Gastroesophageal sphincter (tissue), 3 donors: ENCODE measurements around the gene BPIFB6.

Experiments used
- CTCF ChIP-seq, 4 experiments: fragments of 200-600 bp in 2 of 4; fragments of 450-650 bp in 2 of 4; sonication (generic) in 1 of 4; IDR thresholded peaks; one replicate each; pipeline ENCODE4 v1.5.1; 2017 to 2019; ENCODE audit warnings: antibody characterized with exemption in 4 of 4, mild to moderate bottlenecking in 2 of 4, moderate library complexity in 2 of 4
- POLR2A ChIP-seq, 2 donors: fragments of 450-650 bp; IDR thresholded peaks; one replicate each; pipeline ENCODE4 v1.6.1; 2017; ENCODE audit warnings: antibody characterized with exemption in 2 of 2, mild to moderate bottlenecking in 2 of 2, moderate library complexity in 1 of 2

GRCh38 chr20:33084722-33085121, 53.3 kb downstream of the BPIFB6 start:
- no peak for TF ChIP-seq POLR2A (IDR thresholded peaks at IDR 0.05)
- TF ChIP-seq CTCF (IDR thresholded peaks at IDR 0.05) = no peak
